GM12892 (cell line): ENCODE data around the gene DERL3.

ENCODE experiments used
- POLR2A ChIP-seq: IDR thresholded peaks from 2 replicates; pipeline ENCODE4 v1.6.1; 2011; ENCODE audit warnings: low read depth, low read length, control low read depth
- TAF1 ChIP-seq: IDR thresholded peaks from 2 replicates; pipeline ENCODE4 v1.6.1; 2011; ENCODE audit warnings: low read depth, mild to moderate bottlenecking, control low read depth, low read length, borderline replicate concordance

- TF ChIP-seq POLR2A (no peak), TAF1 (no peak)
These were observed 49.7 kb downstream of the DERL3 start for GRCh38 chr22:23789121-23789520.
